ENCODE data around the gene LHFPL3. TPM values are rescaled to one million over a fixed set of nuclear protein-coding genes. Genes with fewer than 3 reads are reported as not detected.

The LHFPL3 gene
- total and polyA plus RNA-seq, 2 donors (not counting 3 experiments of a cell fraction or from before 2014, with no cell fraction given), result not detected

DNA sequence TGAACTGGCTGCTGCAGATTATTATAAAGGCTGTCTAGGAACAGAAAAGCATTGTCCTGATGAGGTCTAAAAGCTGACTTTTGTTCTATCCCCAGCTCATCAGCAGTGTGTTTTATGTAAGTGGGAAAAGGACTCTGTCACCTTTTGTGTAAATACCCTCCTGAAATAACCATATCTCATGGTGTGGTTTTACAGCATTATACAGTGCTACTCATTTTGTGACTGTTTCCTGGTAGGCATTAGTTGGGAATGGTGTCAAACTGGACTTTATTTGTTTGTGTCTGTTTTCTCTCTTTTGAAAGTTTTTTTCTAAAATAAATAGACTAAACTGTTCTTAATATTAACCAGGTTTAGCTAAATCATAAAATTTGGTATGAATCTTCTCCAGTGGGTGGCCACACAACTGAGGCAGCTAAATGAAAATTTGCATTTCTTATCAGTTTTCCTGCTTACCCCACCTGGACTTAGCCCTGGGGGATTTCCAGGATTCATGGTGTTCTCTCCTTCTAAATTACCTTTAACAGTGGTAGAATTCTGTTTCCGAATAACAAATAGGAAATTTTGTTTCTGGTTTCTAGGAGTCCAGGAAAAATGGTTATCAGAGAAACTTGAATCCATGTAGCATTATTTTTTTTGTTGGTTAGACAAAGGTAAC lies 140.9 kb downstream of the LHFPL3 start:
- ChIA-PET POLR2A (no interaction called here), CTCF (no interaction called here)
- FAIRE-seq, result no peak
- H3K4me2 ChIP-seq (ENCODE audit: insufficient read depth, low read length), result no peak overlapping the region
- H3K9me1 ChIP-seq (replicated peaks; ENCODE audit: control insufficient read depth, extremely low read depth, insufficient read depth, low read length), result no peaks in the 10 kb centered on the region
- no peaks in the 10 kb centered on the region for H3K79me2 ChIP-seq (ENCODE audit: control insufficient read depth, insufficient read depth, low read length)
- no peak overlapping the region for H3K9ac ChIP-seq (replicated peaks; ENCODE audit: extremely low read depth, insufficient read depth, low read length)
- no peak overlapping the region for H3K4me3 ChIP-seq (replicated peaks in 1 of 3; ENCODE audit: insufficient read depth in 1 of 3, low read depth in 1 of 3, low read length in 3 of 3)
- TF ChIP-seq EZH2 (IDR thresholded peaks at IDR 0.05; ENCODE audit: borderline replicate concordance, low read depth, low read length, severe bottlenecking) (no peak), MYC (IDR thresholded peaks at IDR 0.05; ENCODE audit: low read depth, low read length) (no peak), GATA2 (IDR thresholded peaks at IDR 0.05; ENCODE audit: insufficient read depth, insufficient read length, low read depth, low read length) (no peak), JUN (IDR thresholded peaks at IDR 0.05; ENCODE audit: borderline replicate concordance, insufficient read depth, insufficient read length, low read depth) (no peak), POLR2A (IDR thresholded peaks at IDR 0.05; ENCODE audit: low read depth, low read length) (no peak), POLR2AphosphoS5 (IDR thresholded peaks at IDR 0.05; ENCODE audit: insufficient read depth, low read depth, low read length) (no peak), FOS (IDR thresholded peaks at IDR 0.05; ENCODE audit: borderline replicate concordance, insufficient read depth, low read length) (no peak)
- TF ChIP-seq, protein P1, sequence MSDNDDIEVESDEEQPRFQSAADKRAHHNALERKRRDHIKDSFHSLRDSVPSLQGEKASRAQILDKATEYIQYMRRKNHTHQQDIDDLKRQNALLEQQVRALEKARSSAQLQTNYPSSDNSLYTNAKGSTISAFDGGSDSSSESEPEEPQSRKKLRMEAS (IDR thresholded peaks at IDR 0.05; ENCODE audit: insufficient read depth, insufficient read length), result no peak
- TF ChIP-seq, protein P2, sequence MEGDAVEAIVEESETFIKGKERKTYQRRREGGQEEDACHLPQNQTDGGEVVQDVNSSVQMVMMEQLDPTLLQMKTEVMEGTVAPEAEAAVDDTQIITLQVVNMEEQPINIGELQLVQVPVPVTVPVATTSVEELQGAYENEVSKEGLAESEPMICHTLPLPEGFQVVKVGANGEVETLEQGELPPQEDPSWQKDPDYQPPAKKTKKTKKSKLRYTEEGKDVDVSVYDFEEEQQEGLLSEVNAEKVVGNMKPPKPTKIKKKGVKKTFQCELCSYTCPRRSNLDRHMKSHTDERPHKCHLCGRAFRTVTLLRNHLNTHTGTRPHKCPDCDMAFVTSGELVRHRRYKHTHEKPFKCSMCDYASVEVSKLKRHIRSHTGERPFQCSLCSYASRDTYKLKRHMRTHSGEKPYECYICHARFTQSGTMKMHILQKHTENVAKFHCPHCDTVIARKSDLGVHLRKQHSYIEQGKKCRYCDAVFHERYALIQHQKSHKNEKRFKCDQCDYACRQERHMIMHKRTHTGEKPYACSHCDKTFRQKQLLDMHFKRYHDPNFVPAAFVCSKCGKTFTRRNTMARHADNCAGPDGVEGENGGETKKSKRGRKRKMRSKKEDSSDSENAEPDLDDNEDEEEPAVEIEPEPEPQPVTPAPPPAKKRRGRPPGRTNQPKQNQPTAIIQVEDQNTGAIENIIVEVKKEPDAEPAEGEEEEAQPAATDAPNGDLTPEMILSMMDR (IDR thresholded peaks at IDR 0.05; ENCODE audit: extremely low read depth in 1 of 2, insufficient read depth in 1 of 2, low read depth in 1 of 2, low read length in 2 of 2), result no peak
- H3K36me3 ChIP-seq (ENCODE audit: control insufficient read depth in 2 of 2, extremely low read depth in 1 of 2, insufficient read depth in 2 of 2, low read length in 2 of 2), result no peaks in the 10 kb centered on the region
- no peaks in the 10 kb centered on the region for H3K4me1 ChIP-seq (ENCODE audit: control insufficient read depth, extremely low read depth, insufficient read depth, low read length)
- H4K20me1 ChIP-seq (replicated peaks; ENCODE audit: control insufficient read depth, extremely low read depth, insufficient read depth, low read length), result no peaks in the 10 kb centered on the region
- H2AFZ ChIP-seq (ENCODE audit: low read depth, low read length), result no peak overlapping the region
- DNase-seq (ENCODE audit: low read depth, low spot score), result no peak
- no peak overlapping the region for H3K27ac ChIP-seq (ENCODE audit: insufficient read depth, low read depth, low read length)
- no TSS peak for BruUV-seq (replicated peaks)
- no peaks in the 10 kb centered on the region for H3K9me3 ChIP-seq (replicated peaks; ENCODE audit: control insufficient read depth, insufficient read depth, low read length)
- H3K27me3 ChIP-seq (ENCODE audit: control insufficient read depth in 2 of 2, insufficient read depth in 2 of 2, low read length in 2 of 2), result no peaks in the 10 kb centered on the region
- intact Hi-C loops (cut with micrococcal nuclease) (no loop called here), dilution Hi-C loops (cut with MboI; ENCODE audit: extremely low pct_ligation_motif_present, low sequenced_read_pairs) (no loop called here)

All from endothelial cell of umbilical vein (primary cell).